Glomerular visceral epithelial cell (primary cell): Measurements from ENCODE around the gene FNDC3B.

Experiments used
- DNase-seq: peaks from one replicate; pipeline ENCODE4 v3.0.0-alpha.2; 2016; ENCODE audit errors: extremely low spot score

FNDC3B gene

GRCh38 chr3:172073262-172073915 is 34.0 kb downstream of the FNDC3B start:
- DNase-seq: no peak

- DNase-seq: no peak
Measured at GRCh38 chr3:172074032-172074431, 34.7 kb downstream of the FNDC3B start.

- no peak for DNase-seq
Measured at GRCh38 chr3:172074586-172074985, 35.2 kb downstream of the FNDC3B start.

GRCh38 chr3:172076212-172076611 is 36.8 kb downstream of the FNDC3B start:
- peak; percentile 34 for DNase-seq

- no peak for DNase-seq
Measured at GRCh38 chr3:172077197-172077757, 37.9 kb downstream of the FNDC3B start.

- DNase-seq: no peak
Measured at GRCh38 chr3:172078244-172078643, 38.9 kb downstream of the FNDC3B start.

GRCh38 chr3:172078721-172079120 is 39.3 kb downstream of the FNDC3B start:
- no peak for DNase-seq

- DNase-seq: no peak
Measured at GRCh38 chr3:172079326-172079976, 40.1 kb downstream of the FNDC3B start.

GRCh38 chr3:172080503-172080902 is 41.1 kb downstream of the FNDC3B start:
- DNase-seq: no peak

GRCh38 chr3:172082269-172082668 is 42.9 kb downstream of the FNDC3B start:
- DNase-seq: peak; percentile 49

GRCh38 chr3:172082820-172083513 is 43.6 kb downstream of the FNDC3B start:
- no peak for DNase-seq

GRCh38 chr3:172083995-172084409 is 44.6 kb downstream of the FNDC3B start:
- no peak for DNase-seq

GRCh38 chr3:172084871-172085556 is 45.6 kb downstream of the FNDC3B start:
- DNase-seq: no peak

- DNase-seq: no peak
Measured at GRCh38 chr3:172085557-172085895, 46.1 kb downstream of the FNDC3B start.

- DNase-seq: no peak
Measured at GRCh38 chr3:172086071-172086470, 46.7 kb downstream of the FNDC3B start.

- DNase-seq: no peak
Measured at GRCh38 chr3:172087198-172087597, 47.8 kb downstream of the FNDC3B start.

- no peak for DNase-seq
Measured at GRCh38 chr3:172087602-172088580, 48.5 kb downstream of the FNDC3B start.

- DNase-seq: no peak
Measured at GRCh38 chr3:172089250-172089649, 49.9 kb downstream of the FNDC3B start.

- DNase-seq: no peak
Measured at GRCh38 chr3:172090035-172090434, 50.7 kb downstream of the FNDC3B start.

- no peak for DNase-seq
Measured at GRCh38 chr3:172092658-172093057, 53.3 kb downstream of the FNDC3B start.
